GM23338 (cell line): ENCODE measurements around the gene CPAMD8. TPM values are rescaled to one million over a fixed set of nuclear protein-coding genes. Genes with fewer than 3 reads are reported as not detected.

Source experiments
- ATAC-seq: fragments of 200-7000 bp; cut with Tn5 transposase; 3 replicates; pipeline ENCODE4 v1.9.1; 2020
- DNase-seq: peaks from one replicate; pipeline ENCODE4 v3.0.0-alpha.2; 2015; ENCODE audit warnings: low spot score
- H2AFZ ChIP-seq: fragments of 200-600 bp; sonication (generic); 2 replicates; pipeline ENCODE4 v1.8.0; 2016; ENCODE audit warnings: antibody characterized with exemption, mild to moderate bottlenecking, moderate library complexity
- H3F3A ChIP-seq: fragments of 200-600 bp; sonication (generic); replicated peaks from 2 replicates; pipeline ENCODE4 v1.8.0; 2017; ENCODE audit warnings: antibody characterized with exemption, mixed run types, low read depth
- H3K27ac ChIP-seq: fragments of 200-600 bp; sonication (generic); 2 replicates; pipeline ENCODE4 v1.6.1; 2016; ENCODE audit warnings: low read depth
- H3K27me3 ChIP-seq: fragments of 200-600 bp; sonication (generic); 2 replicates; pipeline ENCODE4 v1.8.0; 2016; ENCODE audit warnings: mild to moderate bottlenecking, mixed run types, moderate library complexity; ENCODE audit not compliant: insufficient read depth
- H3K36me3 ChIP-seq: fragments of 200-600 bp; sonication (generic); 2 replicates; pipeline ENCODE4 v1.8.0; 2016; ENCODE audit warnings: mild to moderate bottlenecking; ENCODE audit not compliant: insufficient read depth
- H3K4me1 ChIP-seq: fragments of 200-600 bp; sonication (generic); 2 replicates; pipeline ENCODE4 v1.8.0; 2016; ENCODE audit warnings: mild to moderate bottlenecking, moderate library complexity; ENCODE audit not compliant: insufficient read depth
- H3K4me2 ChIP-seq: fragments of 200-600 bp; sonication (generic); 2 replicates; pipeline ENCODE4 v1.7.1; 2017; ENCODE audit warnings: mixed run types
- H3K4me3 ChIP-seq: fragments of 200-600 bp; sonication (generic); 2 replicates; pipeline ENCODE4 v1.6.1; 2016; ENCODE audit warnings: mixed run types
- H3K79me2 ChIP-seq: fragments of 200-600 bp; sonication (generic); replicated peaks from 2 replicates; pipeline ENCODE4 v1.8.0; 2017; ENCODE audit warnings: mild to moderate bottlenecking; ENCODE audit not compliant: insufficient read depth
- H3K9me2 ChIP-seq: fragments of 200-600 bp; sonication (generic); 2 replicates; pipeline ENCODE4 v1.8.0; 2017; ENCODE audit not compliant: insufficient read depth
- H4K20me1 ChIP-seq: fragments of 200-600 bp; sonication (generic); replicated peaks from 2 replicates; pipeline ENCODE4 v1.8.0; 2017; ENCODE audit warnings: mild to moderate bottlenecking; ENCODE audit not compliant: insufficient read depth
- H3K27ac Mint-ChIP-seq: 2 replicates; pipeline ENCODE4 v1.8.0; 2020; ENCODE audit warnings: inconsistent platforms, mild to moderate bottlenecking, moderate library complexity, mixed read lengths
- H3K27me3 Mint-ChIP-seq: 3 replicates; pipeline ENCODE4 v1.8.0; 2022; ENCODE audit warnings: low read depth, mild to moderate bottlenecking, moderate library complexity, mixed read lengths, inconsistent platforms; ENCODE audit not compliant: insufficient read depth, poor library complexity
- H3K36me3 Mint-ChIP-seq: 3 replicates; pipeline ENCODE4 v1.8.0; 2021; ENCODE audit warnings: low read depth, mild to moderate bottlenecking, inconsistent platforms, moderate library complexity, mixed read lengths
- H3K4me1 Mint-ChIP-seq: 3 replicates; pipeline ENCODE4 v1.8.0; 2020; ENCODE audit warnings: mild to moderate bottlenecking, inconsistent platforms, mixed read lengths
- H3K4me3 Mint-ChIP-seq: 3 replicates; pipeline ENCODE4 v1.8.0; 2021; ENCODE audit warnings: moderate library complexity, mild to moderate bottlenecking, inconsistent platforms, mixed read lengths
- H3K9me3 Mint-ChIP-seq: 3 replicates; pipeline ENCODE4 v1.8.0; 2020; ENCODE audit warnings: moderate library complexity, mild to moderate bottlenecking, inconsistent platforms, mixed read lengths
- CREB1 ChIP-seq: fragments of 250-450 bp; sonication (Bioruptor Pico); IDR thresholded peaks from 2 replicates; pipeline ENCODE4 v1.5.0; 2020; ENCODE audit warnings: low read depth, mild to moderate bottlenecking, moderate library complexity
- EZH2 ChIP-seq: fragments of 200-600 bp; sonication (generic); IDR thresholded peaks from one replicate; pipeline ENCODE4 v1.8.0; 2017; ENCODE audit warnings: antibody characterized with exemption, mild to moderate bottlenecking, low read depth; ENCODE audit not compliant: unreplicated experiment
- EZH2phosphoT487 ChIP-seq: fragments of 200-600 bp; sonication (generic); IDR thresholded peaks from one replicate; pipeline ENCODE4 v1.8.1; 2018; ENCODE audit warnings: antibody characterized with exemption; ENCODE audit not compliant: unreplicated experiment
- NANOG ChIP-seq: IDR thresholded peaks from 2 replicates; pipeline ENCODE4 v1.6.1; 2016; ENCODE audit warnings: antibody characterized with exemption, borderline replicate concordance
- POLR2AphosphoS5 ChIP-seq: IDR thresholded peaks from 2 replicates; pipeline ENCODE4 v1.6.1; 2016; ENCODE audit warnings: antibody characterized with exemption, low read depth
- ZNF331 ChIP-seq: fragments of 250-450 bp; sonication (Bioruptor Pico); IDR thresholded peaks from 2 replicates; pipeline ENCODE4 v1.5.0; 2020; ENCODE audit warnings: low read depth, mild to moderate bottlenecking, moderate library complexity
- polyA plus RNA-seq: library from polyadenylated mRNA; unstranded; fragments of >200 nt; fragmentation: Nextera tagmentation; extraction: Ambion mirVana; gene quantifications from 2 replicates; pipeline ENCODE4 v1.2.1, GENCODE V29; 2016
- total RNA-seq: library from RNA; depleted of rRNA; stranded (reverse); fragments of >200 nt; shearing (Covaris generic); gene quantifications from 2 replicates; pipeline ENCODE4 v1.2.3, GENCODE V29; 2014
- TF ChIP-seq, protein P1 (sequence below): IDR thresholded peaks from 2 replicates; pipeline ENCODE4 v1.6.1; 2016; ENCODE audit warnings: antibody characterized with exemption
- TF ChIP-seq, protein P2 (sequence below): IDR thresholded peaks from one replicate; pipeline ENCODE4 v1.6.1; 2018; ENCODE audit warnings: antibody characterized with exemption; ENCODE audit not compliant: unreplicated experiment
- TF ChIP-seq, protein P3 (sequence below): fragments of 250-450 bp; sonication (Bioruptor Pico); IDR thresholded peaks from 2 replicates; pipeline ENCODE4 v1.5.0; 2020; ENCODE audit warnings: mild to moderate bottlenecking, moderate library complexity

The CPAMD8 gene
- total and polyA plus RNA-seq, 2 experiments from 2014 or later: 4.4 to 11.8 TPM

DNA sequence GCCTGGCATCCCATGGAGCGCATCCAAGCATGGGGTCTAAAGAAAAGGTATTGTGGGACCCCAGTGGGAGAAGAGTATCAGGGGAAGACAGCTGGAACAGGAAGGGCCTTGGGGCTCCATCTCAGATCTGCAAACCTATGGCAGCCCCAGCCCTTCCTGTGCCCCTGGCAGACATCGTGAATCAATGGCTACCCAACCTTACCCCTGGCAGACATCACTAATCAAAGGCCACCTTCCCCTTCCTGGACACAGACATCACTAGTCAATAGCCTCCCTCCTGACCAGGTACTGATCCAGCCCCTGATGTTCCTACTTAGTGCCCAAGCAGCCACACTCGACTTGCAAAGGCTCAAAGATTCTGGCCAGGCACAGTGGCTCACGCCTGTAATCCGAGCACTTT lies 122.0 kb downstream of the CPAMD8 start:
- ATAC-seq (no peak), DNase-seq (no peak)
- H3K27me3 Mint-ChIP-seq: peaks cover 6% of the 10 kb centered on the region
- no peaks in the 10 kb centered on the region for H3K79me2 ChIP-seq
- H3K9me2 ChIP-seq: no peaks in the 10 kb centered on the region
- no peak overlapping the region for H3K4me2 ChIP-seq
- H3K4me3 Mint-ChIP-seq: no peak overlapping the region
- no peak overlapping the region for H3K27ac Mint-ChIP-seq
- no peaks in the 10 kb centered on the region for H3K36me3 ChIP-seq
- no peak overlapping the region for H2AFZ ChIP-seq
- no peak overlapping the region for H3K4me3 ChIP-seq
- no peaks in the 10 kb centered on the region for H3K36me3 Mint-ChIP-seq
- H3K4me1 ChIP-seq: no peaks in the 10 kb centered on the region
- H3F3A ChIP-seq: no peaks in the 10 kb centered on the region
- TF ChIP-seq, protein P1, sequence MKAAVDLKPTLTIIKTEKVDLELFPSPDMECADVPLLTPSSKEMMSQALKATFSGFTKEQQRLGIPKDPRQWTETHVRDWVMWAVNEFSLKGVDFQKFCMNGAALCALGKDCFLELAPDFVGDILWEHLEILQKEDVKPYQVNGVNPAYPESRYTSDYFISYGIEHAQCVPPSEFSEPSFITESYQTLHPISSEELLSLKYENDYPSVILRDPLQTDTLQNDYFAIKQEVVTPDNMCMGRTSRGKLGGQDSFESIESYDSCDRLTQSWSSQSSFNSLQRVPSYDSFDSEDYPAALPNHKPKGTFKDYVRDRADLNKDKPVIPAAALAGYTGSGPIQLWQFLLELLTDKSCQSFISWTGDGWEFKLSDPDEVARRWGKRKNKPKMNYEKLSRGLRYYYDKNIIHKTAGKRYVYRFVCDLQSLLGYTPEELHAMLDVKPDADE: no peak
- TF ChIP-seq POLR2AphosphoS5 (no peak), EZH2 (no peak), CREB1 (CRISPR knock-in tag) (no peak), ZNF331 (CRISPR knock-in tag) (no peak), EZH2phosphoT487 (no peak), NANOG (no peak)
- peaks cover 2% of the 10 kb centered on the region; the same call in 1 of the 3 replicates for H3K4me1 Mint-ChIP-seq
- H3K27me3 ChIP-seq: no peaks in the 10 kb centered on the region
- H3K27ac ChIP-seq: no peak overlapping the region
- no peaks in the 10 kb centered on the region; the same call in 2 of the 3 replicates for H3K9me3 Mint-ChIP-seq
- no peaks in the 10 kb centered on the region for H4K20me1 ChIP-seq

DNA sequence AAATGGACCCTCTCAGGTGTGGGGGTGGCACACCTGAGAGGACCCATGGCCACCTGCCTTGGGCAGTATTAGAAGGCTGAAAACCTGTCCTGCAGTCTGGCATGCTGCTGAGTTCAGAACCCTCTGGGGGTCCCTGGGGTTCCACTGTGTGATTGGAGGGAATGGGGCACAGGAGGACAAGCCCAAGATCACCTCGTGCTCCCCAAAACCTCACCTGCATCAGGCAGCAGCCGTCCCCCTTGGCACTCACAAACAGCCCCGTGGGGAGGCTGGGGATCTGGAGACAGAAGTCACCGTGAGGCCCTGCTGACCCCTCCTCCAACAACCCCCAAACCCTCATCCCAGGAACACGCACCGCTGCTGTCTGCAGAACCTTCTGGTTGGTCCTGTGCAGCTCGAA lies 123.3 kb downstream of the CPAMD8 start:
- Mint-ChIP-seq H3K4me1 (peaks cover 2% of the 10 kb centered on the region; the same call in 1 of the 3 replicates), H3K27ac (no peak overlapping the region), H3K27me3 (peaks cover 13% of the 10 kb centered on the region), H3K36me3 (no peaks in the 10 kb centered on the region), H3K4me3 (no peak overlapping the region), H3K9me3 (no peaks in the 10 kb centered on the region; the same call in 2 of the 3 replicates)
- Histone ChIP-seq H3K4me2 (no peak overlapping the region), H3K9me2 (no peaks in the 10 kb centered on the region), H2AFZ (no peak overlapping the region), H3K79me2 (no peaks in the 10 kb centered on the region), H3K4me3 (no peak overlapping the region), H3K36me3 (no peaks in the 10 kb centered on the region), H3K4me1 (no peaks in the 10 kb centered on the region), H3K27ac (no peak overlapping the region), H4K20me1 (no peaks in the 10 kb centered on the region), H3K27me3 (peaks cover 7% of the 10 kb centered on the region), H3F3A (no peaks in the 10 kb centered on the region)
- ATAC-seq (no peak), DNase-seq (no peak)
- TF ChIP-seq, protein P2, sequence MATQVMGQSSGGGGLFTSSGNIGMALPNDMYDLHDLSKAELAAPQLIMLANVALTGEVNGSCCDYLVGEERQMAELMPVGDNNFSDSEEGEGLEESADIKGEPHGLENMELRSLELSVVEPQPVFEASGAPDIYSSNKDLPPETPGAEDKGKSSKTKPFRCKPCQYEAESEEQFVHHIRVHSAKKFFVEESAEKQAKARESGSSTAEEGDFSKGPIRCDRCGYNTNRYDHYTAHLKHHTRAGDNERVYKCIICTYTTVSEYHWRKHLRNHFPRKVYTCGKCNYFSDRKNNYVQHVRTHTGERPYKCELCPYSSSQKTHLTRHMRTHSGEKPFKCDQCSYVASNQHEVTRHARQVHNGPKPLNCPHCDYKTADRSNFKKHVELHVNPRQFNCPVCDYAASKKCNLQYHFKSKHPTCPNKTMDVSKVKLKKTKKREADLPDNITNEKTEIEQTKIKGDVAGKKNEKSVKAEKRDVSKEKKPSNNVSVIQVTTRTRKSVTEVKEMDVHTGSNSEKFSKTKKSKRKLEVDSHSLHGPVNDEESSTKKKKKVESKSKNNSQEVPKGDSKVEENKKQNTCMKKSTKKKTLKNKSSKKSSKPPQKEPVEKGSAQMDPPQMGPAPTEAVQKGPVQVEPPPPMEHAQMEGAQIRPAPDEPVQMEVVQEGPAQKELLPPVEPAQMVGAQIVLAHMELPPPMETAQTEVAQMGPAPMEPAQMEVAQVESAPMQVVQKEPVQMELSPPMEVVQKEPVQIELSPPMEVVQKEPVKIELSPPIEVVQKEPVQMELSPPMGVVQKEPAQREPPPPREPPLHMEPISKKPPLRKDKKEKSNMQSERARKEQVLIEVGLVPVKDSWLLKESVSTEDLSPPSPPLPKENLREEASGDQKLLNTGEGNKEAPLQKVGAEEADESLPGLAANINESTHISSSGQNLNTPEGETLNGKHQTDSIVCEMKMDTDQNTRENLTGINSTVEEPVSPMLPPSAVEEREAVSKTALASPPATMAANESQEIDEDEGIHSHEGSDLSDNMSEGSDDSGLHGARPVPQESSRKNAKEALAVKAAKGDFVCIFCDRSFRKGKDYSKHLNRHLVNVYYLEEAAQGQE: no peak
- TF ChIP-seq POLR2AphosphoS5 (no peak), ZNF331 (CRISPR knock-in tag) (no peak), EZH2phosphoT487 (no peak), NANOG (no peak), CREB1 (CRISPR knock-in tag) (no peak)
- TF ChIP-seq, protein P3, sequence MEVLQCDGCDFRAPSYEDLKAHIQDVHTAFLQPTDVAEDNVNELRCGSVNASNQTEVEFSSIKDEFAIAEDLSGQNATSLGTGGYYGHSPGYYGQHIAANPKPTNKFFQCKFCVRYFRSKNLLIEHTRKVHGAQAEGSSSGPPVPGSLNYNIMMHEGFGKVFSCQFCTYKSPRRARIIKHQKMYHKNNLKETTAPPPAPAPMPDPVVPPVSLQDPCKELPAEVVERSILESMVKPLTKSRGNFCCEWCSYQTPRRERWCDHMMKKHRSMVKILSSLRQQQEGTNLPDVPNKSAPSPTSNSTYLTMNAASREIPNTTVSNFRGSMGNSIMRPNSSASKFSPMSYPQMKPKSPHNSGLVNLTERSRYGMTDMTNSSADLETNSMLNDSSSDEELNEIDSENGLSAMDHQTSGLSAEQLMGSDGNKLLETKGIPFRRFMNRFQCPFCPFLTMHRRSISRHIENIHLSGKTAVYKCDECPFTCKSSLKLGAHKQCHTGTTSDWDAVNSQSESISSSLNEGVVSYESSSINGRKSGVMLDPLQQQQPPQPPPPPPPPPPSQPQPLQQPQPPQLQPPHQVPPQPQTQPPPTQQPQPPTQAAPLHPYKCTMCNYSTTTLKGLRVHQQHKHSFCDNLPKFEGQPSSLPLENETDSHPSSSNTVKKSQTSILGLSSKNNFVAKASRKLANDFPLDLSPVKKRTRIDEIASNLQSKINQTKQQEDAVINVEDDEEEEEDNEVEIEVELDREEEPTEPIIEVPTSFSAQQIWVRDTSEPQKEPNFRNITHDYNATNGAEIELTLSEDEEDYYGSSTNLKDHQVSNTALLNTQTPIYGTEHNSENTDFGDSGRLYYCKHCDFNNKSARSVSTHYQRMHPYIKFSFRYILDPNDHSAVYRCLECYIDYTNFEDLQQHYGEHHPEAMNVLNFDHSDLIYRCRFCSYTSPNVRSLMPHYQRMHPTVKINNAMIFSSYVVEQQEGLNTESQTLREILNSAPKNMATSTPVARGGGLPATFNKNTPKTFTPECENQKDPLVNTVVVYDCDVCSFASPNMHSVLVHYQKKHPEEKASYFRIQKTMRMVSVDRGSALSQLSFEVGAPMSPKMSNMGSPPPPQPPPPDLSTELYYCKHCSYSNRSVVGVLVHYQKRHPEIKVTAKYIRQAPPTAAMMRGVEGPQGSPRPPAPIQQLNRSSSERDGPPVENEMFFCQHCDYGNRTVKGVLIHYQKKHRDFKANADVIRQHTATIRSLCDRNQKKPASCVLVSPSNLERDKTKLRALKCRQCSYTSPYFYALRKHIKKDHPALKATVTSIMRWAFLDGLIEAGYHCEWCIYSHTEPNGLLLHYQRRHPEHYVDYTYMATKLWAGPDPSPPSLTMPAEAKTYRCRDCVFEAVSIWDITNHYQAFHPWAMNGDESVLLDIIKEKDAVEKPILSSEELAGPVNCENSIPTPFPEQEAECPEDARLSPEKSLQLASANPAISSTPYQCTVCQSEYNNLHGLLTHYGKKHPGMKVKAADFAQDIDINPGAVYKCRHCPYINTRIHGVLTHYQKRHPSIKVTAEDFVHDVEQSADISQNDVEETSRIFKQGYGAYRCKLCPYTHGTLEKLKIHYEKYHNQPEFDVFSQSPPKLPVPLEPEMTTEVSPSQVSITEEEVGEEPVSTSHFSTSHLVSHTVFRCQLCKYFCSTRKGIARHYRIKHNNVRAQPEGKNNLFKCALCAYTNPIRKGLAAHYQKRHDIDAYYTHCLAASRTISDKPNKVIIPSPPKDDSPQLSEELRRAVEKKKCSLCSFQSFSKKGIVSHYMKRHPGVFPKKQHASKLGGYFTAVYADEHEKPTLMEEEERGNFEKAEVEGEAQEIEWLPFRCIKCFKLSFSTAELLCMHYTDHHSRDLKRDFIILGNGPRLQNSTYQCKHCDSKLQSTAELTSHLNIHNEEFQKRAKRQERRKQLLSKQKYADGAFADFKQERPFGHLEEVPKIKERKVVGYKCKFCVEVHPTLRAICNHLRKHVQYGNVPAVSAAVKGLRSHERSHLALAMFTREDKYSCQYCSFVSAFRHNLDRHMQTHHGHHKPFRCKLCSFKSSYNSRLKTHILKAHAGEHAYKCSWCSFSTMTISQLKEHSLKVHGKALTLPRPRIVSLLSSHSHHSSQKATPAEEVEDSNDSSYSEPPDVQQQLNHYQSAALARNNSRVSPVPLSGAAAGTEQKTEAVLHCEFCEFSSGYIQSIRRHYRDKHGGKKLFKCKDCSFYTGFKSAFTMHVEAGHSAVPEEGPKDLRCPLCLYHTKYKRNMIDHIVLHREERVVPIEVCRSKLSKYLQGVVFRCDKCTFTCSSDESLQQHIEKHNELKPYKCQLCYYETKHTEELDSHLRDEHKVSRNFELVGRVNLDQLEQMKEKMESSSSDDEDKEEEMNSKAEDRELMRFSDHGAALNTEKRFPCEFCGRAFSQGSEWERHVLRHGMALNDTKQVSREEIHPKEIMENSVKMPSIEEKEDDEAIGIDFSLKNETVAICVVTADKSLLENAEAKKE (CRISPR knock-in tag): no peak
- TF ChIP-seq, protein P1: no peak
